ENCODE data around the gene TMEM131.

GRCh38 chr2:97747285-97747684, 248.5 kb downstream of the TMEM131 start:
- TF ChIP-seq CTCF (IDR thresholded peaks at IDR 0.05) (no peak), POLR2A (IDR thresholded peaks at IDR 0.05) (no peak)

All from heart left ventricle (tissue), 13 donors.